Ovary (tissue), 9 donors: Measurements from ENCODE around the gene SLCO3A1. TPM values are rescaled to one million over a fixed set of nuclear protein-coding genes. Genes with fewer than 3 reads are reported as not detected.

Source experiments
- DNase-seq, 5 donors: peaks; one replicate each; pipeline ENCODE4 v3.0.0-alpha.2; 2019 to 2020
- H3K27ac ChIP-seq, 2 donors: fragments of 200-600 bp; one replicate each; pipeline versions ENCODE4 v1.5.1 to v1.8.0; 2019 to 2022
- H3K27me3 ChIP-seq: fragments of 200-600 bp; one replicate; pipeline ENCODE4 v1.8.0; 2022
- H3K36me3 ChIP-seq: fragments of 200-600 bp; sonication (generic); one replicate; pipeline ENCODE4 v1.5.1; 2019
- H3K4me1 ChIP-seq: one replicate; pipeline ENCODE4 v1.8.1; 2013; ENCODE audit warnings: mild to moderate bottlenecking, moderate library complexity; ENCODE audit not compliant: insufficient read depth
- H3K4me3 ChIP-seq: fragments of 200-600 bp; sonication (generic); one replicate; pipeline ENCODE4 v1.5.1; 2017
- H3K9me3 ChIP-seq, 2 donors: fragments of 200-600 bp in 1 of 2; sonication (generic) in 1 of 2; one replicate each; pipeline versions ENCODE4 v1.5.1 to v1.8.1; 2013 to 2019; ENCODE audit warnings: mild to moderate bottlenecking in 1 of 2, moderate library complexity in 1 of 2
- EP300 ChIP-seq: sonication (generic); formaldehyde crosslinking; IDR thresholded peaks from one replicate; pipeline ENCODE4 v1.6.1; 2017; ENCODE audit warnings: antibody characterized with exemption
- POLR2A ChIP-seq: fragments of 450-650 bp; IDR thresholded peaks from one replicate; pipeline ENCODE4 v1.6.1; 2017; ENCODE audit warnings: antibody characterized with exemption, mild to moderate bottlenecking, moderate library complexity
- WGBS, 3 donors: extraction: QIAGEN DNeasy Blood & Tissue Kit in 1 of 3; methylation state at CpG; one replicate each; pipeline versions ENCODE4 v1.1.5 to v1.1.7; 2013 to 2017; 5-methylcytosine and 5-hydroxymethylcytosine counted together
- intact Hi-C, 4 donors: fragments of 100-400 bp; cut with DNase I; formaldehyde crosslinking; loops; one replicate each; pipeline versions ENCODE4 v1.11.0 to v1.15.1; 2022 to 2023
- polyA plus RNA-seq, 2 donors: library from polyadenylated mRNA; stranded (reverse); fragments of 200-250 nt in 1 of 2; fragments of 350-450 nt in 1 of 2; fragmentation: Illumina TruSeq in 1 of 2; extraction: RNeasy Lipid Tissue Mini Kit (QIAGEN cat#74804) in 1 of 2; gene quantifications; one replicate each; pipeline ENCODE4 v1.2.3, GENCODE V29; 2013 to 2014
- total RNA-seq, 7 donors: library from RNA; depleted of rRNA in 2 of 7; stranded (reverse); fragments of >200 nt in 2 of 7; fragmentation: NEBNext Ultra II Directional in 3 of 7; extraction: Animal tissue kit (Norgen Biotek cat#: 25700) in 3 of 7; gene quantifications; one replicate each; pipeline versions ENCODE4 v1.1.0 to v1.2.4, GENCODE V29; 2016 to 2023
- TF ChIP-seq, protein P1 (sequence below), 3 donors: fragments of 450-650 bp in 2 of 3; fragments of 200-600 bp in 1 of 3; IDR thresholded peaks; one replicate each; pipeline versions ENCODE4 v1.5.1 to v1.8.0; 2016 to 2022; ENCODE audit warnings: antibody characterized with exemption in 3 of 3, mild to moderate bottlenecking in 1 of 3
- donor health status: DM: no; HTN: no; CAD: no; lungs with moderate emphysema.
- donor health status: DM: no; HTN: no; CAD: no.
- donor health status: Bipolar disorder and iron deficiency.
- donor health status: DM: yes; HTN: yes; CAD: no.
- donor health status: DM: no; HTN: no; CAD: no.
- donor health status: DM: yes; HTN: yes; CAD: no.

SLCO3A1 gene
- total and polyA plus RNA-seq, 9 donors = 5.0 to 20.0 (median 12.5) TPM

DNA sequence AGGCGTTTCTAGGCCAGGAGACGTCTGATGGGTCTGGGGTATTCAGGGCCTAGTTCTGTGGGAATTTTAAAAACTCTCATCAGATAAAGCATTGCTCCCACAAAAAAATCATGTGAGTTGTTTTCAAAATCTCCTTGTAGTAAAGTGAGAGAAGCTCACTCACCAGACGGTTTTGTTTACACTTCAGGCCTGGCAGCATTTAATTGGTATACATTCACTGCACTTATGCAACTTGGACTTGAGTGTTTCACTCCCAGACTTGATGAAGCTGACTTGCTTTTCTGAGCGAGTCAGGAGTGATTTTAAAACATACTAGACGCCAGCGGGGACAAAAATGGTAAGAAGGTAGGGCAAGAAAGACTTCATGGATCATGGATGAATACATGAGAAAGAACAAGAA lies 75.2 kb downstream of the SLCO3A1 start:
- DNase-seq = no peak
- H3K27me3 ChIP-seq = no peaks in the 10 kb centered on the region
- peaks cover 18% of the 10 kb centered on the region for H3K4me1 ChIP-seq
- intact Hi-C loops = no loop called here
- no peaks in the 10 kb centered on the region for H3K9me3 ChIP-seq
- H3K27ac ChIP-seq = no peak overlapping the region
- no peaks in the 10 kb centered on the region for H3K36me3 ChIP-seq
- WGBS, 3 donors = 87 to 94% (median 89%) methylated on average over 6 of the region's 6 CpGs
- H3K4me3 ChIP-seq = no peak overlapping the region
- TF ChIP-seq POLR2A = no peak
- TF ChIP-seq, protein P1, sequence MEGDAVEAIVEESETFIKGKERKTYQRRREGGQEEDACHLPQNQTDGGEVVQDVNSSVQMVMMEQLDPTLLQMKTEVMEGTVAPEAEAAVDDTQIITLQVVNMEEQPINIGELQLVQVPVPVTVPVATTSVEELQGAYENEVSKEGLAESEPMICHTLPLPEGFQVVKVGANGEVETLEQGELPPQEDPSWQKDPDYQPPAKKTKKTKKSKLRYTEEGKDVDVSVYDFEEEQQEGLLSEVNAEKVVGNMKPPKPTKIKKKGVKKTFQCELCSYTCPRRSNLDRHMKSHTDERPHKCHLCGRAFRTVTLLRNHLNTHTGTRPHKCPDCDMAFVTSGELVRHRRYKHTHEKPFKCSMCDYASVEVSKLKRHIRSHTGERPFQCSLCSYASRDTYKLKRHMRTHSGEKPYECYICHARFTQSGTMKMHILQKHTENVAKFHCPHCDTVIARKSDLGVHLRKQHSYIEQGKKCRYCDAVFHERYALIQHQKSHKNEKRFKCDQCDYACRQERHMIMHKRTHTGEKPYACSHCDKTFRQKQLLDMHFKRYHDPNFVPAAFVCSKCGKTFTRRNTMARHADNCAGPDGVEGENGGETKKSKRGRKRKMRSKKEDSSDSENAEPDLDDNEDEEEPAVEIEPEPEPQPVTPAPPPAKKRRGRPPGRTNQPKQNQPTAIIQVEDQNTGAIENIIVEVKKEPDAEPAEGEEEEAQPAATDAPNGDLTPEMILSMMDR (IDR thresholded peaks at IDR 0.05) = no peak
- TF ChIP-seq EP300 = no peak

DNA sequence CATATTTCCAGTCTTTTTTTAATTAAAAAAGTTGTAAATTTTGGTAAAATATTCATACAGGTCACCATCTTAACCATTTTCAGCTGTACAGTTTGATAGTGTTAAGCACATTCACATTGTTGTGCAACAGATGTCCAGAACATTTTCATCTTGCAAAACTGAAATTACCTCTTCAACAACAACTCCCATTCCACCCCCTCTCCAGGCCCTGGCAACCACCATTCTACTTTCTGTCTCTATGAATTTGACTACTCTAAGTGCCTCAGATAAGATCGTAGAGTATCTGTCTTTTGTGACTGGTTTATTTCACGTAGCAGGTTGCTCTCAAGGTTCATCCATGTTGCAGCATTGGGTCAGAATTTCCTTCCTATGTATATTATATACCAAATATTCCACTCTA lies 76.0 kb downstream of the SLCO3A1 start:
- DNase-seq = no peak
- Histone ChIP-seq H3K36me3 (no peaks in the 10 kb centered on the region), H3K9me3 (no peaks in the 10 kb centered on the region), H3K4me1 (peaks cover 15% of the 10 kb centered on the region), H3K27me3 (no peaks in the 10 kb centered on the region), H3K4me3 (no peak overlapping the region), H3K27ac (no peak overlapping the region)
- intact Hi-C loops = no loop called here
- TF ChIP-seq EP300 (no peak), POLR2A (no peak)
- TF ChIP-seq, protein P1 (IDR thresholded peaks at IDR 0.05) = no peak
- WGBS, 3 donors = 74 to 83% (median 83%) methylated on average over 2 of the region's 2 CpGs

DNA sequence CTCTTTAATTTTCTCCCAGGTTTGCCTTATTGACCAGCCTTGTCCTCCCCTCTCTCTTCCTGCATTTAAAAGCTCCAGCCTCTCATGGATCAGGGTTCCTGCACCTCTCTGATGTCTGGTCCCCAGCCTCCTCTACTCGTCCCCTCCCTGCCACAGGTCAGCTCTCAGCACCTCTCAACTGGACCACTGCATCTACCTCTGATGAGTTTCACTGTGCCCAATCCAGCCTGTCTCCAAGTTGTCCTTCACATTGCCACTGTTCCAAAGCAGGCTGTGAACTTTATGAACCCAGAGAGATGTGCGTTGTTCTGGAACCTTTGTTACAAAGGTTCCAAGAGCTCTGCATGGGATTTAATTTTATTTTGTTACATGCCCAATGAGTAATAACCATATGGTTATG lies 76.6 kb downstream of the SLCO3A1 start:
- no peak overlapping the region for H3K27ac ChIP-seq

DNA sequence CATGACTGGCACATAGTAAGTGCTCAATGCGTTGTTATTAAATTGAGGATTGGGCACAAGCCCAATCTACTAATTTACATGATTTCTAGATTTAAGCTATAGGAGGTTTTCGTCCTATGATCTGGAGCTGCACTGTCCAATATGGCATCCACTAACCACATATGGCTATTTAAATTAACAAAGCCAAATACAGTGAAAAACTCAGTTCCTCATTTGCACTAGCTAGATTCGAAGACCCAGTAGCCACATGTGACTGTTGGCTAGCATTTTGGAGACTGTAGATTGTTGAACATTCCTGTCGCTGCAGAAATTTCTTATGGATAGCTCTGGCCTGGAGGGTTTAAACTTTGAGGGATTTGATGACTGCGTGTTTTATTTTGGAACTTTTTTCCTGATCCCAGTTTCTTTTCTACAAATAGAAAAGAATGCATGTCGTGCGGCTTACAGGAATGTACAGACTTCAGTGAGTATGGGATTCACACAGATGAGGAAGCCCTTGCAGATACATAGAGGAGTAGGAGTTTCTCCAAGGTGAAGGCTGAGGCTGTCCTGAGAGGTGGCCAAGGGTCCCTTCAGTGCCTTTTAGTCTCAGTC lies 82.8 kb downstream of the SLCO3A1 start:
- no peak for DNase-seq
- 44 to 70% (median 50%) methylated on average over 7 of the region's 7 CpGs for WGBS, 3 donors
- no peak overlapping the region for H3K27ac ChIP-seq

More for the DNA sequence above, 76.6 kb downstream of the SLCO3A1 start:
- no peak for DNase-seq
- Histone ChIP-seq H3K36me3 (no peaks in the 10 kb centered on the region), H3K4me1 (peaks cover 11% of the 10 kb centered on the region), H3K9me3 (no peaks in the 10 kb centered on the region), H3K4me3 (no peak overlapping the region), H3K27me3 (no peaks in the 10 kb centered on the region)
- intact Hi-C loops = no loop called here
- 92 to 95% (median 92%) methylated on average over 2 of the region's 2 CpGs for WGBS, 3 donors
- TF ChIP-seq, protein P1 (IDR thresholded peaks at IDR 0.05) = no peak
- no peak for TF ChIP-seq EP300
- TF ChIP-seq POLR2A = no peak

More for the DNA sequence above, 82.8 kb downstream of the SLCO3A1 start:
- no peaks in the 10 kb centered on the region for H3K9me3 ChIP-seq
- peaks cover 13% of the 10 kb centered on the region for H3K4me1 ChIP-seq
- intact Hi-C loops = loop anchor here in 1 of 4 donors (5.0 kb wide), 1 partner anchor 49 kb away; no protein-coding TSS in a partner anchor
- TF ChIP-seq EP300 = no peak
- TF ChIP-seq, protein P1 (IDR thresholded peaks at IDR 0.05) = no peak
- TF ChIP-seq POLR2A = no peak
- no peaks in the 10 kb centered on the region for H3K36me3 ChIP-seq
- no peaks in the 10 kb centered on the region for H3K27me3 ChIP-seq
- no peak overlapping the region for H3K4me3 ChIP-seq
